H1 (cell line): ENCODE measurements around the gene SLC35E3. TPM values are rescaled to one million over a fixed set of nuclear protein-coding genes. Genes with fewer than 3 reads are reported as not detected.

Experiments used
- CTCF ChIA-PET: fragments of 300-600 bp; sonication (Branson Sonifier 250); formaldehyde crosslinking; loops from one replicate; lab custom pipeline; 2021; ENCODE audit not compliant: partially characterized antibody; lab: Charles Lee
- POLR2A ChIA-PET: fragments of 300-600 bp; sonication (Branson Sonifier 250); formaldehyde crosslinking; loops from one replicate; lab custom pipeline; 2021; ENCODE audit warnings: inconsistent platforms; ENCODE audit not compliant: partially characterized antibody; lab: Charles Lee
- DNase-seq, 2 experiments: peaks; one replicate each; pipeline versions ENCODE4 v3.0.0 to v3.0.0-alpha.2; 2010 to 2022; ENCODE audit warnings: low spot score in 2 of 2, low read depth in 1 of 2, mixed read lengths in 1 of 2
- FAIRE-seq: peaks from 2 replicates; lab custom pipeline; 2011; peaks lifted over from hg19 to GRCh38; lab: Jason Lieb, UNC
- H2AFZ ChIP-seq: 2 replicates; pipeline ENCODE4 v1.8.1; 2012; ENCODE audit warnings: low read length, inconsistent platforms
- H2AK5ac ChIP-seq: 2 replicates; pipeline ENCODE4 v1.6.1; 2013; ENCODE audit warnings: low read depth, low read length
- H2BK120ac ChIP-seq: replicated peaks from 2 replicates; pipeline ENCODE3; 2013; ENCODE audit warnings: low read depth, low read length, inconsistent platforms
- H2BK12ac ChIP-seq: 2 replicates; pipeline ENCODE4 v1.6.1; 2013; ENCODE audit warnings: low read depth, low read length
- H2BK15ac ChIP-seq: 2 replicates; pipeline ENCODE4 v1.6.1; 2013; ENCODE audit warnings: low read length
- H2BK20ac ChIP-seq: 2 replicates; pipeline ENCODE4 v1.6.1; 2013; ENCODE audit warnings: low read length
- H2BK5ac ChIP-seq: 2 replicates; pipeline ENCODE4 v1.6.1; 2013; ENCODE audit warnings: low read depth, low read length
- H3K14ac ChIP-seq: 2 replicates; pipeline ENCODE4 v1.6.1; 2013; ENCODE audit warnings: inconsistent platforms; ENCODE audit not compliant: insufficient read length
- H3K18ac ChIP-seq: 2 replicates; pipeline ENCODE4 v1.6.1; 2013; ENCODE audit warnings: low read length; ENCODE audit errors: extremely low read depth
- H3K23ac ChIP-seq: 2 replicates; pipeline ENCODE4 v1.6.1; 2013; ENCODE audit warnings: inconsistent platforms; ENCODE audit not compliant: insufficient read length
- H3K23me2 ChIP-seq: 2 replicates; pipeline ENCODE4 v1.6.1; 2013; ENCODE audit warnings: low read depth, low read length
- H3K27ac ChIP-seq: 2 replicates; pipeline ENCODE4 v1.6.1; 2011; ENCODE audit warnings: low read depth, low read length, inconsistent platforms
- H3K27me3 ChIP-seq, 4 experiments: replicated peaks in 1 of 4; 1 replicate in 1 of 4; 2 replicates in 3 of 4; pipeline versions ENCODE4 v1.6.1 to v1.8.1; 2011 to 2013; ENCODE audit warnings: low read length in 3 of 4, mild to moderate bottlenecking in 3 of 4, inconsistent platforms in 2 of 4, mixed read lengths in 2 of 4, moderate library complexity in 1 of 4; ENCODE audit not compliant: control insufficient read depth in 3 of 4, insufficient read depth in 3 of 4; ENCODE audit errors: extremely low read depth in 1 of 4
- H3K36me3 ChIP-seq, 4 experiments: 2 replicates each; pipeline versions ENCODE4 v1.6.1 to v1.8.1; 2011 to 2013; ENCODE audit warnings: mild to moderate bottlenecking in 4 of 4, low read length in 3 of 4, moderate library complexity in 2 of 4, control low read depth in 1 of 4, inconsistent platforms in 1 of 4; ENCODE audit not compliant: insufficient read depth in 4 of 4, control insufficient read depth in 2 of 4
- H3K4ac ChIP-seq: replicated peaks from 2 replicates; pipeline ENCODE3; 2013; ENCODE audit warnings: low read length, low read depth, mixed read lengths, inconsistent platforms; ENCODE audit not compliant: insufficient read length
- H3K4me1 ChIP-seq, 4 experiments: replicated peaks in 1 of 4; 1 replicate in 1 of 4; 2 replicates in 3 of 4; pipeline versions ENCODE4 v1.6.1 to v1.8.1; 2011 to 2013; ENCODE audit warnings: low read length in 3 of 4, inconsistent platforms in 2 of 4, mixed read lengths in 1 of 4; ENCODE audit not compliant: insufficient read depth in 4 of 4, control insufficient read depth in 3 of 4
- H3K4me2 ChIP-seq, 2 experiments: 2 replicates each; pipeline versions ENCODE4 v1.6.1 to v1.8.1; 2011 to 2013; ENCODE audit warnings: low read depth in 2 of 2, low read length in 2 of 2, control low read depth in 1 of 2, inconsistent platforms in 1 of 2, mild to moderate bottlenecking in 1 of 2; ENCODE audit not compliant: insufficient read depth in 1 of 2
- H3K4me3 ChIP-seq, 4 experiments: fragments of 200-600, 300-600 bp in 1 of 4; sonication (generic), shearing (Covaris generic), sonication (Bioruptor Twin) in 1 of 4; 2 replicates each; pipeline versions ENCODE4 v1.5.1 to v1.8.1; 2011 to 2016; ENCODE audit warnings: low read length in 4 of 4, low read depth in 3 of 4, control low read depth in 2 of 4, inconsistent platforms in 2 of 4, mild to moderate bottlenecking in 2 of 4, mixed read lengths in 1 of 4, moderate library complexity in 1 of 4; ENCODE audit not compliant: insufficient read depth in 2 of 4; ENCODE audit errors: extremely low read depth in 1 of 4
- H3K56ac ChIP-seq: replicated peaks from 2 replicates; pipeline ENCODE3; 2013; ENCODE audit warnings: low read depth, mild to moderate bottlenecking, mixed read lengths, low read length, inconsistent platforms; ENCODE audit not compliant: insufficient read length
- H3K79me1 ChIP-seq: 2 replicates; pipeline ENCODE4 v1.6.1; 2013; ENCODE audit warnings: low read depth, low read length, control low read depth
- H3K79me2 ChIP-seq, 2 experiments: 2 replicates each; pipeline versions ENCODE4 v1.6.1 to v1.8.1; 2012 to 2013; ENCODE audit warnings: low read length in 2 of 2, mild to moderate bottlenecking in 2 of 2, inconsistent platforms in 1 of 2; ENCODE audit not compliant: insufficient read depth in 2 of 2, control insufficient read depth in 1 of 2
- H3K9ac ChIP-seq, 4 experiments: replicated peaks in 1 of 4; 1 replicate in 1 of 4; 2 replicates in 3 of 4; pipeline versions ENCODE4 v1.6.1 to v1.8.1; 2011 to 2013; ENCODE audit warnings: low read depth in 3 of 4, low read length in 3 of 4, control low read depth in 2 of 4, mild to moderate bottlenecking in 2 of 4, moderate library complexity in 2 of 4, inconsistent platforms in 1 of 4; ENCODE audit errors: extremely low read depth in 1 of 4
- H3K9me3 ChIP-seq, 2 experiments: 2 replicates each; pipeline versions ENCODE4 v1.6.1 to v1.8.1; 2012 to 2013; ENCODE audit warnings: mild to moderate bottlenecking in 2 of 2, moderate library complexity in 2 of 2, control low read depth in 1 of 2, inconsistent platforms in 1 of 2, low read depth in 1 of 2, low read length in 1 of 2, mixed read lengths in 1 of 2; ENCODE audit not compliant: insufficient read depth in 2 of 2
- H4K20me1 ChIP-seq, 2 experiments: replicated peaks in 1 of 2; 2 replicates each; pipeline versions ENCODE3 to v1.8.1; 2011 to 2013; ENCODE audit warnings: inconsistent platforms in 2 of 2, low read length in 2 of 2, mild to moderate bottlenecking in 1 of 2; ENCODE audit not compliant: insufficient read depth in 2 of 2, control insufficient read depth in 1 of 2
- H4K5ac ChIP-seq: 2 replicates; pipeline ENCODE4 v1.6.1; 2013; ENCODE audit warnings: low read length, low read depth, mixed read lengths, inconsistent platforms; ENCODE audit not compliant: insufficient read length
- H4K8ac ChIP-seq: 2 replicates; pipeline ENCODE4 v1.8.0; 2013; ENCODE audit warnings: mild to moderate bottlenecking, moderate library complexity, low read length, inconsistent platforms; ENCODE audit not compliant: insufficient read depth; ENCODE audit errors: extremely low read depth
- H4K91ac ChIP-seq: replicated peaks from 2 replicates; pipeline ENCODE3; 2013; ENCODE audit warnings: low read length, mixed read lengths, inconsistent platforms; ENCODE audit not compliant: insufficient read length
- HDAC6 ChIP-seq: IDR thresholded peaks from one replicate; pipeline ENCODE4 v1.7.1; 2012; ENCODE audit warnings: low read depth, mild to moderate bottlenecking, inconsistent platforms, low read length, moderate library complexity
- WGBS, 2 experiments: shearing (Covaris generic) in 1 of 2; methylation state at CpG; one replicate each; pipeline versions ENCODE4 v1.1.6 to v1.1.7; 2013 to 2015; ENCODE audit warnings: low lambda C conversion rate in 2 of 2, mixed read lengths in 2 of 2, inconsistent platforms in 1 of 2, low coverage in 1 of 2, missing lambda C conversion rate in 1 of 2; ENCODE audit not compliant: insufficient replicate concordance in 2 of 2, insufficient coverage in 1 of 2, insufficient read length in 1 of 2; ENCODE audit errors: extremely low coverage in 1 of 2, missing lambda C conversion rate in 1 of 2; 5-methylcytosine and 5-hydroxymethylcytosine counted together
- polyA plus RNA-seq, 7 experiments: library from polyadenylated mRNA; depleted of rRNA in 3 of 7; stranded (reverse) in 5 of 7; unstranded in 2 of 7; fragments of >200 nt in 5 of 7; fragments of 200-250 nt in 2 of 7; gene quantifications; 1 replicate in 5 of 7; 2 replicates in 1 of 7; 4 replicates in 1 of 7; pipeline versions ENCODE4 v1.2.1 to v1.2.3, GENCODE V29; 2011 to 2013; ENCODE audit warnings: missing spikeins in 2 of 7, mixed read lengths in 2 of 7
- total RNA-seq: library from RNA; stranded (reverse); fragmentation: NEBNext Ultra II Directional; extraction: Animal tissue kit (Norgen Biotek cat#: 25700); gene quantifications from 2 replicates; pipeline ENCODE4 v1.2.1, GENCODE V29; 2021

SLC35E3 gene
- total and polyA plus RNA-seq, 2 of the 8 experiments (the other 6 are each of a cell fraction or from before 2014, with no cell fraction given), result 10.0 to 10.9 TPM

DNA sequence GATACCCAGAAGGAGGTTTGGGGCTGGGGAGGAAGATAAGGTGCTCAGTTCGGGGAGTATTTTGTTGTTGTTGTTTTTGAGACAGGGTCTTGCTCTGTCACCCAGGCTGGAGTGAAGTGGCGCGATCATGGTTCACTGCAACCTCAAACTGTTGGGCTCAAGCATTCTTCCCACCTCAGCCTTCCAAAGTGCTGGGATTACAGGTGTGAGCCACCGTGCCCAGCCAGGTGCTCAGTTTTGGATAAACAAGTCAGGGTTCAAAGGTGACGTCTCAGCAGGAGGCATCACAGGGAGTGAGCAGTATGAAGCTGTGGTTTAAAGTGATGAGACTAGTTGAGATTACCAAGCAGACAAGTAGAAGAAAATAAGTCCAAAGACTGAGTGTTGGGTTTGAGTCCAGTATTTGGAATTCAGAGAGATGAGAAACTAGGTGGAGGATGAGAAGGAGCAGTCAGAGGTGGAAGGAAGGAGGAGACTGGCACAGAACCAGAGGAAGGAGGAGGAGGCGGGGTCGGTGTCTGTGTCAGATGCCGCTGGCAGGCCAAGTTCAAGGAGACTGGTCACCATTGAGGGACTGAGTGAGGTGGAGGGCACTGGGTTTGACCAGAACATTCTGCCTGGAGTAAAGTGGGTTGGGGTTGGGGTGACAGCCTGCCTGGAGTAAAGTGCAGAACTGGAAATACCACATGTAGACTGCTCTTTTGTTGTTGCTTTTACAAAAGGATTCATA, 16.1 kb downstream of the SLC35E3 start:
- H3K27me3 ChIP-seq, result no peaks in the 10 kb centered on the region
- TF ChIP-seq HDAC6, result no peak
- TF ChIP-seq, all 59 proteins: peak for 0
- WGBS, 2 experiments, result 89% methylated on average over 8 of the region's 8 CpGs; no CpG with 5 or more reads in 1 of the 2 experiments
- Histone ChIP-seq H3K79me2 (no peaks in the 10 kb centered on the region), H3K18ac (no peak overlapping the region), H3K14ac (no peak overlapping the region), H3K9ac (no peak overlapping the region), H2BK12ac (no peak overlapping the region), H2AFZ (no peak overlapping the region), H2BK20ac (no peak overlapping the region), H2BK15ac (no peak overlapping the region), H2BK120ac (no peak overlapping the region), H3K4me1 (no peaks in the 10 kb centered on the region), H4K91ac (no peak overlapping the region), H3K4me3 (no peak overlapping the region), H3K23me2 (no peaks in the 10 kb centered on the region), H3K23ac (no peak overlapping the region), H3K4me2 (no peak overlapping the region), H4K20me1 (peaks cover 0 to 2% of the 10 kb centered on the region in 2 experiments), H3K9me3 (no peaks in the 10 kb centered on the region), H2AK5ac (no peak overlapping the region), H3K27ac (no peak overlapping the region), H3K79me1 (no peaks in the 10 kb centered on the region), H3K56ac (no peak overlapping the region), H3K4ac (no peak overlapping the region), H4K5ac (no peak overlapping the region), H2BK5ac (no peak overlapping the region), H4K8ac (peak overlapping the region; percentile 62; the same call in 1 of the 2 replicates), H3K36me3 (peaks cover 0 to 18% (median under 1%) of the 10 kb centered on the region in 4 experiments; a peak in 3 of 8 replicates)
- CTCF ChIA-PET, result interaction anchor here (0.5 kb wide), 1 partner anchor 78 kb away, joined by 3 read pairs; no protein-coding TSS in a partner anchor
- DNase-seq (no peak), FAIRE-seq (no peak)
- POLR2A ChIA-PET, result interaction anchor here (0.8 to 1.9 kb wide), 3 partner anchors 9 to 25 kb away, joined by 3 to 6 read pairs (median 3); no protein-coding TSS in a partner anchor
